GM12872 (cell line): ENCODE data around the gene PARVG.

Experiments used
- TF ChIP-seq, protein P1 (sequence below): IDR thresholded peaks from 3 replicates; pipeline ENCODE4 v1.5.1; 2011; ENCODE audit warnings: low read depth, mild to moderate bottlenecking, low read length, moderate library complexity; ENCODE audit not compliant: insufficient read depth

PARVG gene

GRCh38 chr22:44203203-44203602 lies 22.5 kb downstream of the PARVG start:
- TF ChIP-seq, protein P1, sequence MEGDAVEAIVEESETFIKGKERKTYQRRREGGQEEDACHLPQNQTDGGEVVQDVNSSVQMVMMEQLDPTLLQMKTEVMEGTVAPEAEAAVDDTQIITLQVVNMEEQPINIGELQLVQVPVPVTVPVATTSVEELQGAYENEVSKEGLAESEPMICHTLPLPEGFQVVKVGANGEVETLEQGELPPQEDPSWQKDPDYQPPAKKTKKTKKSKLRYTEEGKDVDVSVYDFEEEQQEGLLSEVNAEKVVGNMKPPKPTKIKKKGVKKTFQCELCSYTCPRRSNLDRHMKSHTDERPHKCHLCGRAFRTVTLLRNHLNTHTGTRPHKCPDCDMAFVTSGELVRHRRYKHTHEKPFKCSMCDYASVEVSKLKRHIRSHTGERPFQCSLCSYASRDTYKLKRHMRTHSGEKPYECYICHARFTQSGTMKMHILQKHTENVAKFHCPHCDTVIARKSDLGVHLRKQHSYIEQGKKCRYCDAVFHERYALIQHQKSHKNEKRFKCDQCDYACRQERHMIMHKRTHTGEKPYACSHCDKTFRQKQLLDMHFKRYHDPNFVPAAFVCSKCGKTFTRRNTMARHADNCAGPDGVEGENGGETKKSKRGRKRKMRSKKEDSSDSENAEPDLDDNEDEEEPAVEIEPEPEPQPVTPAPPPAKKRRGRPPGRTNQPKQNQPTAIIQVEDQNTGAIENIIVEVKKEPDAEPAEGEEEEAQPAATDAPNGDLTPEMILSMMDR = no peak

GRCh38 chr22:44204739-44205515 lies 24.2 kb downstream of the PARVG start:
- TF ChIP-seq, protein P1 = no peak

DNA sequence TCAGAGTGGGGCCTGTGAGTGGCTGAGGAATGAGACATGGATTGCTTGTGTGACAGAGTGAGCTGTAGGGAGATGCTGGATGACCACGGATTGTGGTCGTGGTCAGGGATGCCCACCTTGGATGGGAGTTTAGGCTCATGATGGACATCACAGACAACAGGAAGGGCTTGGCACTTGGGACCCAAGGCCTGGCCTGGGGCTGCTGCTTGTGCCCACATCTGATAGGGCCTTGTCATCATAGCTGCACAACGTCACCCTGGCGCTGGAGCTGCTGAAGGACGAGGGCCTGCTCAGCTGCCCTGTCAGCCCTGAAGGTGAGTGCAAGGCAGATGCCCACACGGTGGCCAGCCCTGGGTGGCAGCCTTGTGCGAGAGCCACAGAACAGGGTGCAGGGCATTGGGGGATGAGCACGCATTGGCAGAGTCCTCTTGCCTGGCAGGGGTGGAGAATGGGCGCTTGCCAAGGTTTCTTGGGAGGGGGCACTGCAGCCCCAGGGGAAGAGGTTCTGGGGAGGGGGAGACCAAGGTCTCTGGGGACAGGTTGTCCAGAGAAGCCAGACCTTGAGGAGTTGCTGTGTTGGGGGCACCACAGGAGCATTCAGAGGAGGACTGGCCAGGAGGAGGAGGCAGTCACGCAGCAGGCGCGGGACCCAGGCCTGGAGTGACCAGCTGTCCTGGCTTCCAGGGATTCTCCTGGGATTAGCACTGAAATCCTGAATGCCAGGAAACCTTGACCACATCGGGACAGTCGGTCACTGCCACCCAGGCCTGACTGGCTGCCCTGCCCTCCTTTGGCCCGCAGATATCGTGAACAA lies 25.0 kb downstream of the PARVG start:
- TF ChIP-seq, protein P1 = no peak

- TF ChIP-seq, protein P1 = no peak
These were observed 25.6 kb downstream of the PARVG start for GRCh38 chr22:44206330-44206645.

GRCh38 chr22:44206696-44207095 lies 26.0 kb downstream of the PARVG start:
- TF ChIP-seq, protein P1 = no peak

GRCh38 chr22:44207173-44207980 lies 26.7 kb downstream of the PARVG start:
- TF ChIP-seq, protein P1 = no peak

DNA sequence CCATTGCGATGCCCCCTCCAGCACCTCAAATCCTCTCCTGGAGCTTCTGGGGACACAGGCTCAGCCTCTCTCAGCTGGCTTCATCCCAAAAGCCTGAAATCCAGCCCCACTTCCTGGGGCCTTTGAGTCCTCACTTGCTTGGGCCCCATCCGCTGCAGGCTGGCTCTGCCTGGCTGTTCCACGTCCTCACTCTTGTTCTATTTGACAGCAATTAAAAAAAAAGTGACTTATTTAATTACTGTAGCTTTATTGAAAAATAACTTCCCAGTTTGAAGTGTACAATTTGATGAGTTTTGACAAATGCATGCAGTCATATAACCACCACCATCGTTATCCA lies 27.2 kb downstream of the PARVG start:
- TF ChIP-seq, protein P1 = no peak
